Endodermal cell (in vitro differentiated cells): Measurements from ENCODE around the gene APELA. TPM values are rescaled to one million over a fixed set of nuclear protein-coding genes. Genes with fewer than 3 reads are reported as not detected.

Experiments
- DNase-seq: peaks from one replicate; pipeline ENCODE4 v3.0.0-alpha.2; 2017
- H3K27ac ChIP-seq: 2 replicates; pipeline ENCODE4 v1.5.1; 2013; ENCODE audit warnings: mild to moderate bottlenecking, low read depth, low read length, moderate library complexity
- H3K27me3 ChIP-seq: 2 replicates; pipeline ENCODE4 v1.6.1; 2013; ENCODE audit warnings: mild to moderate bottlenecking, low read length, moderate library complexity; ENCODE audit not compliant: insufficient read depth, control insufficient read depth, poor library complexity, severe bottlenecking
- H3K36me3 ChIP-seq: 2 replicates; pipeline ENCODE4 v1.7.0; 2013; ENCODE audit warnings: mild to moderate bottlenecking, low read length, moderate library complexity; ENCODE audit not compliant: control insufficient read depth, insufficient read depth
- H3K4me1 ChIP-seq: one replicate; pipeline ENCODE4 v1.7.0; 2013; ENCODE audit warnings: low read length; ENCODE audit not compliant: control insufficient read depth, insufficient read depth
- H3K4me3 ChIP-seq: 2 replicates; pipeline ENCODE4 v1.5.1; 2013; ENCODE audit warnings: mild to moderate bottlenecking, low read length, moderate library complexity
- H3K9ac ChIP-seq: 2 replicates; pipeline ENCODE4 v1.6.1; 2013; ENCODE audit warnings: mild to moderate bottlenecking, low read length, moderate library complexity; ENCODE audit not compliant: poor library complexity, severe bottlenecking; ENCODE audit errors: extremely low read depth
- H3K9me3 ChIP-seq: 2 replicates; pipeline ENCODE4 v1.6.1; 2013; ENCODE audit warnings: mild to moderate bottlenecking, low read length, moderate library complexity; ENCODE audit not compliant: control insufficient read depth
- H3K27ac Mint-ChIP-seq: 2 replicates; pipeline ENCODE4 v1.8.0; 2020; ENCODE audit warnings: mixed read lengths
- H3K27me3 Mint-ChIP-seq: 2 replicates; pipeline ENCODE4 v1.8.0; 2021; ENCODE audit warnings: mild to moderate bottlenecking, mixed read lengths; ENCODE audit not compliant: insufficient read depth
- H3K36me3 Mint-ChIP-seq: 2 replicates; pipeline ENCODE4 v1.8.0; 2020; ENCODE audit warnings: low read depth, mixed read lengths
- H3K4me1 Mint-ChIP-seq: 2 replicates; pipeline ENCODE4 v1.8.0; 2020; ENCODE audit warnings: mixed read lengths
- H3K4me3 Mint-ChIP-seq: 2 replicates; pipeline ENCODE4 v1.8.0; 2020; ENCODE audit warnings: mild to moderate bottlenecking, moderate library complexity, mixed read lengths
- H3K9me3 Mint-ChIP-seq: 2 replicates; pipeline ENCODE4 v1.8.0; 2020; ENCODE audit warnings: mild to moderate bottlenecking, mixed read lengths
- WGBS, 2 experiments: methylation state at CpG; one replicate each; pipeline versions ENCODE4 v1.1.5 to v1.1.7; 2013; ENCODE audit warnings: missing lambda C conversion rate in 2 of 2, mixed read lengths in 1 of 2; ENCODE audit not compliant: insufficient coverage in 1 of 2, insufficient read length in 1 of 2; 5-methylcytosine and 5-hydroxymethylcytosine counted together
- long read RNA-seq, 4 experiments: library from polyadenylated mRNA in 2 of 4; library from RNA in 1 of 4; library from capped mRNA in 1 of 4; stranded (forward) in 3 of 4; unstranded in 1 of 4; transcript quantifications; one replicate each; pipeline ENCODE4 v2.0.0, GENCODE V29; 2020 to 2021; ENCODE audit warnings: inconsistent platforms in 1 of 4
- polyA plus RNA-seq, 2 experiments: library from polyadenylated mRNA; stranded (reverse); fragments of 50-300 nt; gene quantifications; one replicate each; pipeline ENCODE4 v1.2.3, GENCODE V29; 2013
- total RNA-seq, 2 donors: library from RNA; stranded (reverse); fragmentation: NEBNext Ultra II Directional in 1 of 2; extraction: Animal tissue kit (Norgen Biotek cat#: 25700) in 1 of 2; gene quantifications; 2 replicates in 1 of 2; 3 replicates in 1 of 2; pipeline ENCODE4 v1.2.1, GENCODE V29; 2021
- TF ChIP-seq, protein P1 (sequence below): fragments of 200-600 bp; sonication (generic); conservative IDR thresholded peaks from 2 replicates; pipeline ENCODE4 v1.5.0; 2021; ENCODE audit warnings: antibody characterized with exemption, mild to moderate bottlenecking

APELA gene, protein sequence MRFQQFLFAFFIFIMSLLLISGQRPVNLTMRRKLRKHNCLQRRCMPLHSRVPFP
- total RNA-seq, result 10 to 100 TPM in 1 of 2 donors, 1 to 10 TPM in 1; 3.3 to 21.5 TPM
- 13.1 TPM for polyA plus RNA-seq (2013, experiment 1 of 2)
- polyA plus RNA-seq (2013, experiment 2 of 2), result 9.8 TPM
- long read RNA-seq, experiment 1, partial matches to known transcripts, result 0 of 1 reads
- long read RNA-seq, experiment 1, other reads (novel, unspliced or antisense), result 1 of 1 reads
- long read RNA-seq, experiment 2, partial matches to known transcripts, result 0 of 1 reads
- long read RNA-seq, experiment 2, other reads (novel, unspliced or antisense), result 0 of 1 reads
- long read RNA-seq, experiment 3, transcript APELA-202 (3 exons, 2,602 nt), result major isoform, 84 of 99 reads
- long read RNA-seq, experiment 3, partial matches to known transcripts, result 1 of 99 reads
- long read RNA-seq, experiment 3, other reads (novel, unspliced or antisense), result 12 of 99 reads
- long read RNA-seq, experiment 4, partial matches to known transcripts, result 0 of 1 reads
- long read RNA-seq, experiment 4, other reads (novel, unspliced or antisense), result 0 of 1 reads

DNA sequence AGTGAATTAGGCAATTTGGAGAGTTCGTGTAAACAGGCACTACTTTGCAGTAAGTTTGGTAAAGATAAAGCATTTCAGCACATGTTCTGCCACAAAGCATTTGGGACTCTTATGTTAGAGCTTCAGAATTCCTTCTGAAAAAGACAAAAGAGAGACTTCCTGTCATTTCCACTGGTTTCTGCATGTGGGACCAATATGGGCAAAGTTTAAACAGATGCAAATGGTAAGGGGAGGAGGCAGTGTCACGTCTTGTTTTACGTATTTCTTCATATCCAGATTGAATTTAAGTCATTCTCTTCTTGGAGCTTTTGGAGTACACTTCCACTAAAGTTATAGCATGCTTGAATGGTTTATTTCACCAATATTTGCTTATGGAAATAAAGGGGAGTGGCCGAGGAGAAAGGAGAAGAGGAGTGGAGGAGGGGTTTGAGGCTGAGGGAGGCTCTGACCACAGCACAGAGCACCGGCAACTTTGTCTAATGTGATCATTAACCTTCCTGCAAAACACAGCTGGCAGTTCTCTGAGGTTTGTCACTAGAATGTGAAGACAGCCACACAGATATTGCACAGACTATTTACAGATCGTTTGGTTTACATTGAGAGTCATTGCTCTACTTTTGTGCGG is at the start of gene APELA:
Gene APELA, plus strand, starts transcription at position 479 of the 625 bp plus-strand sequence. CDS start 154 bp downstream, outside the sequence.
- no peaks in the 10 kb centered on the region for H3K27me3 ChIP-seq
- Mint-ChIP-seq H3K27ac (peak within 1 kb of the TSS; percentile 73), H3K4me1 (peaks cover 36% of the 10 kb centered on the region), H3K9me3 (peaks cover 4% of the 10 kb centered on the region), H3K4me3 (peak within 1 kb of the TSS; percentile 64), H3K27me3 (no peaks in the 10 kb centered on the region), H3K36me3 (no peaks in the 10 kb centered on the region)
- H3K4me3 ChIP-seq, result peak within 1 kb of the TSS; percentile 62
- peak; percentile 64 for DNase-seq
- no peak within 1 kb of the TSS for H3K9ac ChIP-seq
- TF ChIP-seq, protein P1, sequence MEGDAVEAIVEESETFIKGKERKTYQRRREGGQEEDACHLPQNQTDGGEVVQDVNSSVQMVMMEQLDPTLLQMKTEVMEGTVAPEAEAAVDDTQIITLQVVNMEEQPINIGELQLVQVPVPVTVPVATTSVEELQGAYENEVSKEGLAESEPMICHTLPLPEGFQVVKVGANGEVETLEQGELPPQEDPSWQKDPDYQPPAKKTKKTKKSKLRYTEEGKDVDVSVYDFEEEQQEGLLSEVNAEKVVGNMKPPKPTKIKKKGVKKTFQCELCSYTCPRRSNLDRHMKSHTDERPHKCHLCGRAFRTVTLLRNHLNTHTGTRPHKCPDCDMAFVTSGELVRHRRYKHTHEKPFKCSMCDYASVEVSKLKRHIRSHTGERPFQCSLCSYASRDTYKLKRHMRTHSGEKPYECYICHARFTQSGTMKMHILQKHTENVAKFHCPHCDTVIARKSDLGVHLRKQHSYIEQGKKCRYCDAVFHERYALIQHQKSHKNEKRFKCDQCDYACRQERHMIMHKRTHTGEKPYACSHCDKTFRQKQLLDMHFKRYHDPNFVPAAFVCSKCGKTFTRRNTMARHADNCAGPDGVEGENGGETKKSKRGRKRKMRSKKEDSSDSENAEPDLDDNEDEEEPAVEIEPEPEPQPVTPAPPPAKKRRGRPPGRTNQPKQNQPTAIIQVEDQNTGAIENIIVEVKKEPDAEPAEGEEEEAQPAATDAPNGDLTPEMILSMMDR, result no peak
- H3K9me3 ChIP-seq, result no peaks in the 10 kb centered on the region
- H3K36me3 ChIP-seq, result no peaks in the 10 kb centered on the region
- no peaks in the 10 kb centered on the region for H3K4me1 ChIP-seq
- 10 to 14% methylated on average over 3 to 7 of the region's 7 CpGs for WGBS, 2 experiments
- no peak within 1 kb of the TSS for H3K27ac ChIP-seq

- Histone ChIP-seq H3K9me3 (no peaks in the 10 kb centered on the region), H3K9ac (no peak overlapping the region), H3K4me1 (no peaks in the 10 kb centered on the region), H3K27ac (no peak overlapping the region), H3K27me3 (no peaks in the 10 kb centered on the region), H3K36me3 (no peaks in the 10 kb centered on the region), H3K4me3 (no peak overlapping the region)
- H3K4me3 Mint-ChIP-seq, result no peak overlapping the region
- H3K4me1 Mint-ChIP-seq, result peaks cover 15% of the 10 kb centered on the region
- 88 to 100% methylated on average over 1 to 3 of the region's 3 CpGs for WGBS, 2 experiments
- H3K27me3 Mint-ChIP-seq, result no peaks in the 10 kb centered on the region
- no peaks in the 10 kb centered on the region for H3K36me3 Mint-ChIP-seq
- H3K27ac Mint-ChIP-seq, result no peak overlapping the region
- H3K9me3 Mint-ChIP-seq, result no peaks in the 10 kb centered on the region
- TF ChIP-seq, protein P1, result no peak
- DNase-seq, result no peak
Measured at GRCh38 chr4:164828955-164829354, 48.0 kb upstream of the APELA start.

- no peaks in the 10 kb centered on the region for H3K27me3 Mint-ChIP-seq
- 83% methylated on average over 4 of the region's 4 CpGs; no CpG with 5 or more reads in 1 of the 2 experiments for WGBS, 2 experiments
- Histone ChIP-seq H3K4me1 (peaks cover 5% of the 10 kb centered on the region), H3K4me3 (no peak overlapping the region), H3K36me3 (no peaks in the 10 kb centered on the region), H3K9ac (no peak overlapping the region), H3K27ac (no peak overlapping the region), H3K9me3 (no peaks in the 10 kb centered on the region), H3K27me3 (no peaks in the 10 kb centered on the region)
- H3K4me1 Mint-ChIP-seq, result peaks cover 16% of the 10 kb centered on the region
- H3K4me3 Mint-ChIP-seq, result no peak overlapping the region
- no peaks in the 10 kb centered on the region for H3K36me3 Mint-ChIP-seq
- H3K9me3 Mint-ChIP-seq, result peaks cover 4% of the 10 kb centered on the region
- TF ChIP-seq, protein P1, result no peak
- no peak for DNase-seq
- no peak overlapping the region for H3K27ac Mint-ChIP-seq
Measured at GRCh38 chr4:164846566-164846965, 30.4 kb upstream of the APELA start.
